ENCODE data around the gene ZNF268. TPM values are rescaled to one million over a fixed set of nuclear protein-coding genes. Genes with fewer than 3 reads are reported as not detected.

Gene ZNF268
- total RNA-seq, 3 donors from 2014 or later, result 13.8 to 19.6 (median 19.4) TPM

- ATAC-seq, result no peak
- intact Hi-C loops (cut with DNase I, micrococcal nuclease), result no loop called here
- peaks cover 45% of the 10 kb centered on the region for H3K9me3 ChIP-seq
These were observed 46.1 kb downstream of the ZNF268 start for GRCh38 chr12:133227281-133227852.

GRCh38 chr12:133231001-133231400 is 49.7 kb downstream of the ZNF268 start:
- no peak overlapping the region for H3K4me3 ChIP-seq
- ATAC-seq (no peak), DNase-seq (no peak)
- TF ChIP-seq CTCF (IDR thresholded peaks at IDR 0.05), result no peak
- intact Hi-C loops (cut with DNase I, micrococcal nuclease), result no loop called here
- no peaks in the 10 kb centered on the region for H3K36me3 ChIP-seq (ENCODE audit: low read depth)
- peaks cover 47% of the 10 kb centered on the region for H3K9me3 ChIP-seq
- H3K4me1 ChIP-seq (ENCODE audit: low read depth), result no peaks in the 10 kb centered on the region

More at GRCh38 chr12:133227281-133227852, 46.1 kb downstream of the ZNF268 start:
- no peak for TF ChIP-seq CTCF (IDR thresholded peaks at IDR 0.05)
- DNase-seq, result no peak
- Histone ChIP-seq H3K36me3 (ENCODE audit: low read depth) (no peaks in the 10 kb centered on the region), H3K4me1 (ENCODE audit: low read depth) (no peaks in the 10 kb centered on the region), H3K4me3 (no peak overlapping the region)

GRCh38 chr12:133233006-133233405 is 51.7 kb downstream of the ZNF268 start:
- H3K9me3 ChIP-seq, result peaks cover 59% of the 10 kb centered on the region
- no peak overlapping the region for H3K4me3 ChIP-seq
- H3K4me1 ChIP-seq (ENCODE audit: low read depth), result no peaks in the 10 kb centered on the region
- intact Hi-C loops (cut with DNase I, micrococcal nuclease), result no loop called here
- no peaks in the 10 kb centered on the region for H3K36me3 ChIP-seq (ENCODE audit: low read depth)
- ATAC-seq, result no peak
- no peak for DNase-seq
- no peak for TF ChIP-seq CTCF (IDR thresholded peaks at IDR 0.05)

GRCh38 chr12:133233993-133234564 is 52.8 kb downstream of the ZNF268 start:
- intact Hi-C loops (cut with DNase I, micrococcal nuclease), result no loop called here
- peaks cover 60% of the 10 kb centered on the region for H3K9me3 ChIP-seq
- no peak for ATAC-seq
- no peak for DNase-seq
- no peaks in the 10 kb centered on the region for H3K36me3 ChIP-seq (ENCODE audit: low read depth)
- H3K4me3 ChIP-seq, result no peak overlapping the region
- no peak for TF ChIP-seq CTCF (IDR thresholded peaks at IDR 0.05)
- no peaks in the 10 kb centered on the region for H3K4me1 ChIP-seq (ENCODE audit: low read depth)

GRCh38 chr12:133234971-133235370 is 53.7 kb downstream of the ZNF268 start:
- ATAC-seq (no peak), DNase-seq (no peak)
- no peak for TF ChIP-seq CTCF (IDR thresholded peaks at IDR 0.05)
- H3K9me3 ChIP-seq, result peaks cover 64% of the 10 kb centered on the region
- H3K36me3 ChIP-seq (ENCODE audit: low read depth), result no peaks in the 10 kb centered on the region
- H3K4me3 ChIP-seq, result no peak overlapping the region
- H3K4me1 ChIP-seq (ENCODE audit: low read depth), result no peaks in the 10 kb centered on the region
- intact Hi-C loops (cut with DNase I, micrococcal nuclease), result no loop called here

Data from mucosa of descending colon (tissue), 3 donors.